Measurements from ENCODE around the gene PIK3R6.

DNA sequence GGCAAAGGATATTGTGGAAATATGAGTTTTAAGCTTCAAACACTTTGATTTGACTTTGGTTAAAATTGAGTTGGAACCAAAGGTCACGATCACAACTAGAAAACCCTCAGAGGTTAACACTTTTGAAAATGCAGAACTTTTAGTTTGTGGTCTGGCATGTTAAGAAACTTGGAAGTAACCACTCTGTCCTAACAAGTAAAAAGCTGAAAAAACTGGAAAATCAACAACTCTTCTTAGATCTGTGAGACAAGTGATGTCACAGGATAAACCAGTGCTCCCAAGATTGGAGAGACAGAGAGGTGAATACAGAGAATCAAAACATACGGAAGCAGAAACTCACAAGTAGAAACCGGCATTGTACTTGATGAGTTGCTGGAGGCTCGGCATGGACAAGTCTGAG is 85.7 kb downstream of the PIK3R6 start:
- TF ChIP-seq, protein P1, sequence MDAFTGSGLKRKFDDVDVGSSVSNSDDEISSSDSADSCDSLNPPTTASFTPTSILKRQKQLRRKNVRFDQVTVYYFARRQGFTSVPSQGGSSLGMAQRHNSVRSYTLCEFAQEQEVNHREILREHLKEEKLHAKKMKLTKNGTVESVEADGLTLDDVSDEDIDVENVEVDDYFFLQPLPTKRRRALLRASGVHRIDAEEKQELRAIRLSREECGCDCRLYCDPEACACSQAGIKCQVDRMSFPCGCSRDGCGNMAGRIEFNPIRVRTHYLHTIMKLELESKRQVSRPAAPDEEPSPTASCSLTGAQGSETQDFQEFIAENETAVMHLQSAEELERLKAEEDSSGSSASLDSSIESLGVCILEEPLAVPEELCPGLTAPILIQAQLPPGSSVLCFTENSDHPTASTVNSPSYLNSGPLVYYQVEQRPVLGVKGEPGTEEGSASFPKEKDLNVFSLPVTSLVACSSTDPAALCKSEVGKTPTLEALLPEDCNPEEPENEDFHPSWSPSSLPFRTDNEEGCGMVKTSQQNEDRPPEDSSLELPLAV (CRISPR knock-in tag; conservative IDR thresholded peaks at IDR 0.05; ENCODE audit: low read depth) = no peak
- TF ChIP-seq, protein P2, sequence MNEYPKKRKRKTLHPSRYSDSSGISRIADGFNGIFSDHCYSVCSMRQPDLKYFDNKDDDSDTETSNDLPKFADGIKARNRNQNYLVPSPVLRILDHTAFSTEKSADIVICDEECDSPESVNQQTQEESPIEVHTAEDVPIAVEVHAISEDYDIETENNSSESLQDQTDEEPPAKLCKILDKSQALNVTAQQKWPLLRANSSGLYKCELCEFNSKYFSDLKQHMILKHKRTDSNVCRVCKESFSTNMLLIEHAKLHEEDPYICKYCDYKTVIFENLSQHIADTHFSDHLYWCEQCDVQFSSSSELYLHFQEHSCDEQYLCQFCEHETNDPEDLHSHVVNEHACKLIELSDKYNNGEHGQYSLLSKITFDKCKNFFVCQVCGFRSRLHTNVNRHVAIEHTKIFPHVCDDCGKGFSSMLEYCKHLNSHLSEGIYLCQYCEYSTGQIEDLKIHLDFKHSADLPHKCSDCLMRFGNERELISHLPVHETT (CRISPR knock-in tag; conservative IDR thresholded peaks at IDR 0.05) = no peak
- no peak for TF ChIP-seq BHLHE40 (IDR thresholded peaks at IDR 0.05; ENCODE audit: low read length)
- TF ChIP-seq MXI1 (IDR thresholded peaks at IDR 0.05; ENCODE audit: borderline replicate concordance, low read depth, low read length) = no peak

Data from HepG2 (cell line).